B cell (primary cell): Measurements from ENCODE around the gene AOPEP. TPM values are rescaled to one million over a fixed set of nuclear protein-coding genes. Genes with fewer than 3 reads are reported as not detected.

Experiments
- ATAC-seq: fragments of 200-7000 bp; cut with Tn5 transposase; one replicate; pipeline ENCODE4 v1.10.0; 2021; ENCODE audit warnings: low read depth, mild to moderate bottlenecking, moderate number of reproducible peaks, moderate library complexity
- CTCF ChIA-PET: fragments of 350-600 bp; sonication (Branson Sonifier 250); formaldehyde crosslinking; loops from one replicate; lab custom pipeline; 2021; ENCODE audit warnings: antibody characterized with exemption, inconsistent platforms; lab: Charles Lee
- POLR2A ChIA-PET: fragments of 350-600 bp; sonication (Branson Sonifier 250); formaldehyde crosslinking; loops from one replicate; lab custom pipeline; 2021; ENCODE audit warnings: antibody characterized with exemption; lab: Charles Lee
- DNase-seq: peaks from one replicate; pipeline ENCODE4 v3.0.0; 2013
- H2AFZ ChIP-seq: 2 replicates; pipeline ENCODE4 v1.6.1; 2012; ENCODE audit warnings: mild to moderate bottlenecking, low read depth, low read length; ENCODE audit not compliant: insufficient read depth, poor library complexity, severe bottlenecking
- H3K27ac ChIP-seq, 2 donors: 1 replicate in 1 of 2; 2 replicates in 1 of 2; pipeline ENCODE4 v1.5.1; 2012 to 2013; ENCODE audit warnings: low read length in 2 of 2, mild to moderate bottlenecking in 2 of 2, moderate library complexity in 1 of 2
- H3K27me3 ChIP-seq, 4 experiments: fragments of 200-600 bp in 1 of 4; sonication (generic) in 1 of 4; replicated peaks in 1 of 4; 1 replicate in 2 of 4; 2 replicates in 2 of 4; pipeline versions ENCODE4 v1.6.1 to v1.7.0; 2013 to 2016; ENCODE audit warnings: low read length in 3 of 4, mild to moderate bottlenecking in 2 of 4, mixed read lengths in 1 of 4, moderate library complexity in 1 of 4; ENCODE audit not compliant: insufficient read depth in 4 of 4, control insufficient read depth in 3 of 4; ENCODE audit errors: control extremely low read depth in 1 of 4
- H3K36me3 ChIP-seq, 2 experiments: replicated peaks in 1 of 2; 1 replicate in 1 of 2; 2 replicates in 1 of 2; pipeline versions ENCODE4 v1.6.1 to v1.7.1; 2013; ENCODE audit warnings: low read length in 1 of 2; ENCODE audit not compliant: insufficient read depth in 2 of 2, control insufficient read depth in 1 of 2; ENCODE audit errors: control extremely low read depth in 1 of 2, extremely low read depth in 1 of 2
- H3K4me1 ChIP-seq, 2 donors: fragments of 200-600 bp in 1 of 2; sonication (generic) in 1 of 2; 1 replicate in 1 of 2; 2 replicates in 1 of 2; pipeline versions ENCODE4 v1.5.1 to v1.6.1; 2013 to 2017; ENCODE audit warnings: low read length in 2 of 2; ENCODE audit not compliant: control insufficient read depth in 2 of 2, insufficient read depth in 2 of 2
- H3K4me2 ChIP-seq: replicated peaks from 2 replicates; pipeline ENCODE3; 2012; ENCODE audit warnings: mild to moderate bottlenecking, low read depth, low read length; ENCODE audit not compliant: poor library complexity, severe bottlenecking
- H3K4me3 ChIP-seq, 5 experiments: fragments of 200-600 bp in 1 of 5; sonication (generic) in 1 of 5; 1 replicate in 3 of 5; 2 replicates in 2 of 5; pipeline versions ENCODE4 v1.5.1 to v1.7.0; 2011 to 2016; ENCODE audit warnings: low read length in 4 of 5, mild to moderate bottlenecking in 4 of 5, low read depth in 2 of 5, control low read depth in 1 of 5, moderate library complexity in 1 of 5; ENCODE audit not compliant: insufficient read depth in 1 of 5; ENCODE audit errors: control extremely low read depth in 1 of 5, extremely low read depth in 1 of 5
- H3K79me2 ChIP-seq: fragments of 200-600 bp; sonication (generic); one replicate; pipeline ENCODE4 v1.6.0; 2016; ENCODE audit warnings: low read length; ENCODE audit not compliant: control insufficient read depth, insufficient read depth
- H3K9ac ChIP-seq: fragments of 200-600 bp; sonication (generic); 2 replicates; pipeline ENCODE4 v1.6.1; 2017; ENCODE audit warnings: mild to moderate bottlenecking, low read length, moderate library complexity
- H3K9me3 ChIP-seq, 3 donors: one replicate each; pipeline versions ENCODE4 v1.6.1 to v1.7.1; 2013; ENCODE audit warnings: low read length in 2 of 3; ENCODE audit not compliant: control insufficient read depth in 2 of 3, insufficient read depth in 1 of 3; ENCODE audit errors: control extremely low read depth in 1 of 3
- H4K20me1 ChIP-seq: 2 replicates; pipeline ENCODE4 v1.6.0; 2012; ENCODE audit warnings: mild to moderate bottlenecking, low read length; ENCODE audit not compliant: insufficient read depth, control insufficient read depth, poor library complexity, severe bottlenecking
- H3K27ac Mint-ChIP-seq: one replicate; pipeline ENCODE4 v1.8.0; 2021; ENCODE audit warnings: mixed read lengths
- H3K27me3 Mint-ChIP-seq: one replicate; pipeline ENCODE4 v1.8.0; 2021; ENCODE audit warnings: mixed read lengths
- H3K4me1 Mint-ChIP-seq: one replicate; pipeline ENCODE4 v1.8.0; 2021; ENCODE audit warnings: mixed read lengths
- H3K4me3 Mint-ChIP-seq: one replicate; pipeline ENCODE4 v1.8.0; 2021; ENCODE audit warnings: mixed read lengths
- H3K9me3 Mint-ChIP-seq: one replicate; pipeline ENCODE4 v1.8.0; 2022; ENCODE audit warnings: mixed read lengths; ENCODE audit not compliant: insufficient read depth
- CTCF ChIP-seq: fragments of 200-600 bp; IDR thresholded peaks from one replicate; pipeline ENCODE4 v1.8.0; 2022; ENCODE audit warnings: antibody characterized with exemption, mild to moderate bottlenecking
- EZH2 ChIP-seq: IDR thresholded peaks from 2 replicates; pipeline ENCODE4 v1.6.1; 2012; ENCODE audit warnings: borderline replicate concordance, low read depth, mild to moderate bottlenecking, moderate library complexity, low read length; ENCODE audit not compliant: insufficient read depth, poor library complexity, severe bottlenecking
- WGBS: methylation state at CpG from one replicate; pipeline ENCODE4 v1.1.5; 2013; ENCODE audit warnings: missing lambda C conversion rate; ENCODE audit not compliant: insufficient coverage; 5-methylcytosine and 5-hydroxymethylcytosine counted together
- intact Hi-C: fragments of 100-400 bp; cut with micrococcal nuclease; formaldehyde crosslinking; loops from one replicate; pipeline ENCODE4 v1.10.0; 2022
- polyA plus RNA-seq: library from polyadenylated mRNA; depleted of rRNA; stranded (reverse); fragments of >200 nt; gene quantifications from 2 replicates; pipeline ENCODE4 v1.2.3, GENCODE V29; 2012
- total RNA-seq, 2 donors: library from RNA; stranded (reverse); fragments of 120-200 nt in 1 of 2; gene quantifications; 1 replicate in 1 of 2; 2 replicates in 1 of 2; pipeline versions ENCODE4 v1.2.3 to v1.2.4, GENCODE V29; 2013 to 2022

The AOPEP gene
- total and polyA plus RNA-seq, 2 donors (not counting 1 experiment from before 2014, with no cell fraction given) = 5.1 to 35.8 TPM

GRCh38 chr9:94982211-94982610 is 255.7 kb downstream of the AOPEP start:
- DNase-seq = no peak
- Histone ChIP-seq H3K4me2 (no peak overlapping the region), H3K36me3 (peaks cover 0 to 6% of the 10 kb centered on the region in 2 experiments), H3K27me3 (no peaks in the 10 kb centered on the region), H3K27ac (no peak overlapping the region), H4K20me1 (no peaks in the 10 kb centered on the region), H3K79me2 (no peaks in the 10 kb centered on the region), H3K9me3 (no peaks in the 10 kb centered on the region), H3K4me3 (no peak overlapping the region), H2AFZ (no peak overlapping the region), H3K9ac (no peak overlapping the region), H3K4me1 (no peaks in the 10 kb centered on the region)
- no peak for ATAC-seq
- intact Hi-C loops = no loop called here
- Mint-ChIP-seq H3K4me1 (no peaks in the 10 kb centered on the region), H3K27ac (no peak overlapping the region), H3K27me3 (no peaks in the 10 kb centered on the region), H3K4me3 (no peak overlapping the region), H3K9me3 (no peaks in the 10 kb centered on the region)
- TF ChIP-seq CTCF (no peak), EZH2 (no peak)
- CTCF ChIA-PET = no interaction called here
- 86% methylated on average over 3 of the region's 6 CpGs for WGBS
- POLR2A ChIA-PET = no interaction called here

GRCh38 chr9:94983552-94983951 is 257.1 kb downstream of the AOPEP start:
- H3K79me2 ChIP-seq = no peaks in the 10 kb centered on the region
- Mint-ChIP-seq H3K4me3 (no peak overlapping the region), H3K9me3 (no peaks in the 10 kb centered on the region), H3K27me3 (no peaks in the 10 kb centered on the region), H3K4me1 (no peaks in the 10 kb centered on the region), H3K27ac (no peak overlapping the region)
- DNase-seq (no peak), ATAC-seq (no peak)
- no peaks in the 10 kb centered on the region for H3K9me3 ChIP-seq
- intact Hi-C loops = no loop called here
- WGBS = 99% methylated on average over 5 of the region's 6 CpGs
- CTCF ChIA-PET = no interaction called here
- H3K27me3 ChIP-seq = no peaks in the 10 kb centered on the region
- POLR2A ChIA-PET = no interaction called here
- no peak overlapping the region for H2AFZ ChIP-seq
- no peak overlapping the region for H3K27ac ChIP-seq
- H3K9ac ChIP-seq = no peak overlapping the region
- H3K4me2 ChIP-seq = no peak overlapping the region
- no peak for TF ChIP-seq EZH2
- no peaks in the 10 kb centered on the region for H3K4me1 ChIP-seq
- H3K4me3 ChIP-seq = no peak overlapping the region
- H3K36me3 ChIP-seq = peaks cover 0 to 6% of the 10 kb centered on the region in 2 experiments
- no peaks in the 10 kb centered on the region for H4K20me1 ChIP-seq
